Measurements from ENCODE around the gene LRIT2.
A peak's percentile ranks its signal among the peaks of the same experiment; 100 is the strongest.
"Not testable (repeated sequence)": the region's sequence is repeated elsewhere in the genome, so short reads cannot be mapped to it uniquely, and the experiment has no call there.

LRIT2 gene

GRCh38 chr10:84179059-84179710 lies 46.2 kb downstream of the LRIT2 start:
- DNase-seq, result peak; percentile 27

DNA sequence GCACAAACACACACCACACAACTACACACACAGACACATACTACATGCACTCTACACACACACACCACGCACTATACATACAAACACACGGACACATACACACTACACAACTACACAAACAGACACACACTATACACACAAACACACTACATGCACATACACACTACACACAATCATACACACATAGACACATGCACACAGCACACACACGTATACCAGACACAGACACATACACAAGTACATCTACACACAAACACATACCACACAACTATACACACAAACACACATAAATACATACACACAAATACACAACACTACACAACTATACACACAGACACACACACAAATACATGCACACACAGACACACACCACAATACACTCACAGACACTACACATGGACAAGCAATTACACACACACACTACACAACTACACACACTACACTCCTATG lies 47.2 kb downstream of the LRIT2 start:
- no peak for DNase-seq

DNA sequence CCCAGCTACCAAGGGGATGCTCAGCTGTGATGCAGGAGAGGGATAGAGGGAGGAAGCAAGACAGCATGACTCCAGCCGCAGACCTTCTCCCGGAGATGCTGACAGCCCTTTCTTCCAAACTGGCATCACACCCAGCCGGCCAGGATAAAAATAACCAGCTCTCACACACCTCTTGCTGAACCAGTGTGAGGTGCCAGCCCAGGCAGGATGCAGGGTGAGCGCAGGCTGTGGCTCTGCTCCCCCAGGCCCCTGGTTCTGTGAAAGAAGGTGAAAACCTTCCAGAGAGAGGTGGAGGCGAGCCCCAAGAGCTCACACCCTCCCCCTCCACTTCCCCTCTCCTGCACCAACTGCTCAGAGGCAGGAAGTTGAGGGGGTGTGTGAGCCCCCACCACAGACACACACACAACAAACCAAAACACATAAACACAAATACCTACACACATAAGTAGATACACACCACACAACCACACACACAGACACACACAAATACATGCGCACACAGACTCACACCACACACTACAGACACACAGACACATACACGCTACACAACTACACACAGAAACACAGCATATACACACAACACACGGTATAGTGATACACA lies 47.7 kb downstream of the LRIT2 start:
- peak; percentile 73 for DNase-seq

- no peak for DNase-seq
Measured at GRCh38 chr10:84176836-84177474, 48.4 kb downstream of the LRIT2 start.

DNA sequence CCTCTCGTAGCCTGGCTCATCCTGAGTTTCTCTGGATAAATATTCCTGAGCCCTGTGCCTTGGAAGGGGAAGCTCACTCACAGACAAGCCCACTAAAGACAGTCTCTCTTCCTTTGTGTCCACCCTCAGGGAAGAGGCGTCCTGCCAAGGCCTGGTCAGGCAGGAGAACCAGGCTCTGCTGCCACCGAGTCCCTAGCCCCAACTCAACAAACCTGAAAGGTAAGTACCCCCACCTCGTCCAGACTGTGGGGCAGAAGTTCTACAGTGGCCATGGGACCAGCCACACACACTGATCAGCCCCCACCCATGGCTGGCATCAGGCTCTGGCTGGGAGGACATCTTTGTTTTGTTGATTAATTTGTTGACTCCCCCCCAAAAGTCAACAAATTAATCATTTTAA lies 49.0 kb downstream of the LRIT2 start:
- no peak for DNase-seq

DNA sequence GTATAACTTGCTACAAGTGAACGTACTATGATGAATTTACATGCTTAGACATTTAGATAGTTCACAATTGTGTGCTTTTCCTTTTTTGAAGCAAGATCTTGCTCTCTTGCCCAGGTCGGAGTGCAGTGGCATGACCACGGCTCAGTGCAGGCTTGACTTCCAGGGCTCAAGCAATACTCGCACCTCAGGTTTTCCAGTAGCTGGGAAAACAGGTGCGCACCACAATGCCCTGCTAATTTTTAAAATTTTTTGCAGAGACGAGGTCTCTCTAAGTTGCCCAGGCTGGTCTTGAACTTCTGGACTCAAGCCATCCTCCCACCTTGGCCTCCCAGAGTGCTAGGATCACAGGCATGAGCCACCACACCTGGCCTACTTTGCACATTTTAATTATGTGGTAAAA lies 49.9 kb downstream of the LRIT2 start:
- DNase-seq, result no peak

DNA sequence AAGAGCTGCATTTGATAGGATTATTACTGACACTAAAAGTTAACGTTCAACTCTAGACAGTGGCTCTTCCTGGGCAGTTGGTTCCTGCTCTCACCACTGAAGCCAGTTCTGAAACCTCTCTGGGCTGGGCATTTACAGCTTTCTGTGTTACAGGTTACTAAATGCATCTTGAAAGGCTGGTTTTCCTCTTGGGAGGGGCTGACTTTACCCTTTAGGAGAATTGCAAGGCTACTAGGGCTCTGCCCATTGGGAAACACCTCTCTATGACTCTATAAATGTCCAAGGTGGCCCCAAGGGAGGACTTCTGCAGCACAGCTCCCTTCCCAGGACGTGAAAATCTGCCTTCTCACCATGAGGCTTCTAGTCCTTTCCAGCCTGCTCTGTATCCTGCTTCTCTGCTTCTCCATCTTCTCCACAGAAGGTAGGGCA lies 51.8 kb downstream of the LRIT2 start, which contains the start of gene GPR15LG:
GPR15LG (plus strand) TSS at position 301 of the 429 bp plus-strand sequence; CDS start at position 352, 51 bp downstream.
- DNase-seq, result no peak

DNA sequence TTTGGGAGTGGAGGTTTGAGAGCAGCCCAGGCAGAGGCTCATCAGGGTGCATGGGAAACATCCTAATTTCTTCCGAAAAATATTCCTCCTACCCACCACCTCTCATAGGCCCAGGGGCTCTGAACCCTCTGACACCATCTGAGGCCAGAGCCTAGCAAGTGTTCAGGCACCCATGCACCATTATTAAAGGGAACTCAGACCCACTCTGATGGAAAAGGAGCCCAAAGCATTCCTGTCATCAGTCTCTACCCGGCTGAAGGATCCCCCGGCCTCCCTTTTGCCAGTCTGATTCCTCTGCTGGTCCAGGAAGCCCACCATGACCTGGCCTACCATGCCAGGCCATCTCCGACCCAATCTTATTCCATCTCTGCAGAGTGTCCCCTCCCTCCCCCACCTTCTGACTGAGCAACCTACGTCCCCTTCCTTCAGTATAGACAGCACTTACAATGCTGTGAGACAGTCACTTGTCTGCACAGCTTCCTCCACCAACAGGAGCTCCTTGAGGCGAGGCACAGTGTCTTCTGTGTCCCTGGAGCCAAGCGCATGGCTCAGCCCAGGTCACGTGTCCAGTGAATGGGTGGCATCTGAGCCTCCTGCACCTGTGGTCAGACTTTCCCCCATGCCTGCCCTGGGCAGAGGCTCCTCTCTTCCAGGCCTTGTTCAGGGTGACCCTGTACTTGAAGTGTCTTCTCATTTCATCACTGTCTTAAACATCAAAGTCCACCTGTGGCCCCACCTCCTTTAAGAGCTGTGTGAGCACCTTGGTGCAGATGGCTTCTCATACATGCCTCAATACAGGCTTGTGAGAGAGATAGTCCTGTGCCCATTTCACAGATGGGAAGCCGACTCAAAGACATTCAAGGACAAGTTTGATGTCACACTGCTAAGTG lies 52.6 kb downstream of the LRIT2 start:
- DNase-seq, result no peak

DNA sequence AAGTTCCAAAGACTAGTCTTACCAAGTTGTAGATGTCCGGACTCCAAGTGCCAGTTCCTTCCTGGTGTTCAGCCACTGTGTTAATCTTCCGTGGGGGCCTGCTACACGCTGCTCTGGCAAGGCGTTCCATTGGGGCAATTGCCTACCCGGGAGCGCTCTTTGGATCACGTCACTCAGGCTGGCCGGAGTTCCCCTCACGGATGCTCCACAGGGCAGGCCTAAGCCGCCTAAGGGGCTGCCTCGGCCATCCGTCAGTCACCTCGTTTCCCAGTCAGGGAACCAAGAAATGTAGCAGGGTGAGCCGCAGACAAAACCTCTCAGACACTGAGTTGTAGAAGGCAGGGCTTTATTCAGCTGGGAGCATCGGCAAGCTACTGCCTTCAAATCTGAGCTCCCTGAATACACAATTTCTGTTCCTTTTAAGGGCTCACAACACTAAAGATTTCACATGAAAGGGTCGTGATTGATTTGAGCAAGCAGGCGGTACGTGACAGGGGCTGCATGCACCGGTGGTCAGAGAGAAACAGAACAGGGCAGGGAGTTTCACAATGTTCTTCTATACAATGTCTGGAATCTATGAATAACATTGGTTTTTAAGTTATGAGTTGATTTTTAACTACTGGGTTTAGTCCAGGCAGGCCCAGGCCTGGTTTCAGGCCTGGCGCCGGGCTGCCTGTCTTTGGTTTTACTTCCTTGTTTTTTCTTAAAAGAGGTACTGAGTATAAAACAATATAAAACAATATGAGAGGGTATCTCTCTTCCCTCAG lies 53.5 kb downstream of the LRIT2 start:
- DNase-seq, result not testable (repeated sequence)

DNA sequence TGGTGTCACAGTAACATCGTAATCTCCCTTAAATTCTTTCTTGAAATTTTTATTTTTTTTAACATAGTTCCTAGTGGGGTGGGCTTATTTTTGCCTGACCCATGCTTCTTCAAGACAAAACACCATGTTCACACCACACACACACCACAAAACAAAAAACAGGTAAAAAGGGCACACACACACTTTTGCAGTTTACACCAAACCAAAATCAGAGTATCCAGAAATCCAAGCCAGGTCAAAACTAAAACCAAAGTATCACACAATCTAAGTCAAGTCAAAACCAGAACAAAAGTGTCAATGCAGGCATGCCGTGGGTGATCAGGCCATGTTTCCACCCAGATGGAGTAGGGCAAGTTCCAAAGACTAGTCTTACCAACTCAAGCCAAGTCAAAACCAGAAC lies 54.1 kb downstream of the LRIT2 start:
- DNase-seq, result not testable (repeated sequence)

Data from CD4-positive, alpha-beta T cell treated with Interleukin-12 subunit alpha and Interleukin-12 subunit beta, for 1 hour (primary cell).